Kidney capillary endothelial cell (primary cell): ENCODE data around the gene PLEKHH2.
"Not testable (repeated sequence)": the region's sequence is repeated elsewhere in the genome, so short reads cannot be mapped to it uniquely, and the experiment has no call there.

ENCODE experiments used
- DNase-seq: peaks from one replicate; pipeline ENCODE4 v3.0.0-alpha.2; 2018; ENCODE audit warnings: low spot score

Gene PLEKHH2

DNA sequence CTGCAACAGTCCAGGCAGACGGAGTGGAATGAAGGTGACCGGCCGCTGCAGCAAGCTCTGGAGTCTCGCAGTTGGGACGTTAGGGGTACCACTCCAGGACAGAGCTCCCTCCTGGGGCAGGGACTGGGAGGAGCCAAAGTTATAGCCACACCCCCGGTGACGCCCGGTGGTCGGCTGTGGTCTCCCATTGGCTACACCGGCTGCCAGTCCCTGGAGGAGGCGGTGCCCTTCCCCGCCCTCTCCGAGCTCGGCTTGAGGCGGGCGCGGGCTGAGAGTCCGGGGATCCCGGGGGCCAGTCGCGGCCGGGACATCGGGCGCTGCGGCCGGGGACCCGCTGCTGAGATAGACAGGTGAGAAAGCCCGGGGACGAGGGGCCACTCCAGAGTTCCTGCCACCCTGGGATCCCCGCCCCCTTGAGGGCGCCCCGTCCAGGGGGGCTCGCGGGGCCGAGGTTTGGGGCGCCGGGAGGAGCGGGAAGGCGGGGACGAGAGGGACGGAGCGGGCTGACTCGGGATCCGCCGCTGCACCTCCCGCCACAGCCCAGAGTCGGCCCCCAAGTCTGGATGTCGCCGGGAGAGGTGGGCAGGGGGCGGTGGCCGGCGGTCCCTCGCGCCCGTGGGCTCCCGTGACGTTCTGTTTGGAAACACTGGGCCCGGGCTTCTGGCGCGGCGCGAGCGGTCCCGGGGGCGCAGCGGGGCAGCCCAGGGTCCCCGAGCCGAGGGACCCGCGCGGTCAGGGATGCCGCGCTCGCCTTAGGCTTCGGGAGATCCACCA is at the start of gene PLEKHH2:
TSS of gene PLEKHH2 (plus strand) at position 231 of the 774 bp plus-strand sequence. CDS start 7,414 bp downstream, outside the sequence.
- peak; percentile 62 for DNase-seq

DNA sequence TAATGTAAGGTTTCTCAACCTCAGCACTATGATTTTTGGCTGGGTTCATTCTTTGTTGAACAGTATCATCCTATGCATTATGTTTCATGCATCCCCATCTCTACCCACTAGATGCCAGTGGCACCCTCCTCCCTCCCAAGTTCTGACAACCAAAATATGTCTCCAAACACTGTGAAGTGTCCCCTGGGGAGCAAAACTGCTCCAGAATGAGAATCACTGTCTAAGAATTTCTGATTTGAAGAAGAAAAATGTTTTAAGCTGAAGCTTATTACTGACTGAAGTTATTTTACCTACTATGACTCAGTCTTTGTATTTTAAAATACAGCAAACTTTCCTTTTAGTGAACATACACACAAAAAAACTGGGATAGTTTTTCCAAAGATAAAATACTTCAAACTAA is 44.6 kb upstream of the PLEKHH2 start:
- DNase-seq = no peak

DNA sequence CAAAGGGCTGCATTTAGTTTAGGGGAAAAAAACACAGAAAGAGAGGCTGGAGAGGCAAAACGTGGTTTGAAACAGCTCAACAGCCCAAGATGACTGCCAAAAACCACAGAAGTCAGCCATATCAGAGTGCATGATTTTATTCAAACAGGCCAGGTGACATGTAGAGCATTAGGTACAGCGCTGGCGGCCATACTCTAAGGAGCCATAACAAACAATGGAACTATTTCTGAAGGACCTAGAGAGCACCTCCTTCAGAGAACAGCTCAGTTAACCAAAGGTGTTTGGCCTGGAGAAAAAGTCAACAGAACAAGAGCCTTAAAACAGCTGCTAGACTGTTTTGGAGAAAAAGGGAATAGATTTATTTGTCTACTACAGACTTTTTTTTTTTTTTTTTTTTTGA is 43.8 kb upstream of the PLEKHH2 start:
- no peak for DNase-seq

DNA sequence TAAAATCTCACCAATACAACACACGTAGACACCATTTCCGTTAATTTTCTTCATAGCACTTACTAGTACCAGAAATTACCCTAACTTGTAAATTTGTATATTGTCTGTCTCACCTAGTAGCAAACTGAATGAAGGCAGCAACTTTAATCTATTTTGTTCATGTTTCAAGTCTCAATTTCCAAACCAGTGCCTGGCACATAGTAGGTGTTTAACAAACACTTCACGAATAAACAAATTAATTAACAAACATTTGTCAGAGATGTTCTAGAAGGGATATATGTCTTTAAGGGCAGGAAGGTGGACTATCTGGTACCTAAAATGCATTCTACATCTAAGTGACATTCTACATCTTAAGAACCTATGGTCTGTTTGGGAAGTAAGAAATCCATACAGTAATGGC is 42.2 kb upstream of the PLEKHH2 start:
- DNase-seq = no peak

DNA sequence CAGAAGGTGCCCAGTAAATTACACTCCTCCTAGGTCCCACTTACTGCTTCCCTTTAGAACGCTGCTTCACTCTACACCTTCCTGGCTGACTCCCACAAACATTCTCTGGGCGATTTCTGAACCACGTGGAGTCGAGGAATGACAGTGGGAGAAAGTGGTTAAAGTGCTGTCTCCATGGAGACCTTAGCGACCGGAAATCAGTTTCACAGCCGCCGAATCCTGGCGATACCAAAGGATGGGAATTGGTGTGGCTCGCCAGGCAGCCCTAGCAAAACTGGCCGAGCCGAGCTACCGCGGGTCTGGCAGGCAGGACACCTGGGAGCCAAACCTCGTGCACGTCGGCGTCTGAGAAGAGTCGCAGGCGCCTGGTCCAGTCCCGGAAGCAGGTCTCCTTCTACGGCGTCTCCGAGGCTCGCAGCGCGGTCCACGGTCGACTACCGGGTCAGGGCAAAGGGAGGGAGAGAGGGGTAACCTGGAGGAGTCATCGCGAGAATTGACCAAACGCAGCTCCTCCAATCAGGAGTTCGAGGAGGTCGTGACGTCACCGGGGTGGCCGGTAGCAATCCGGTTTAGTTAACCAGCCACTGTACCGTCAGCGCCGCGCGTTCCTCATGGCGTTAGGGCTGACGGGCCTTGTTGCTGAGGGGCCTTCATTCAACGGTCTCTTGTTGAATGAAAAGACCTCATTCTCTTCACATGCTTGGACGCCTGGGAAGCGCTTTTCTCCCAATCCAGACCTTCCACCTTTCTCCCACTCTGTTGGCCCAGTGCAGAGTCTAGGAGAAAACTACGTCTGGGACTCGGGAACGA is 41.3 kb upstream of the PLEKHH2 start, which contains the start of gene THADA:
TSS of gene THADA (minus strand) at position 436 of the 810 bp plus-strand sequence. CDS start 3,646 bp downstream, outside the sequence.
- DNase-seq = peak; percentile 97

DNA sequence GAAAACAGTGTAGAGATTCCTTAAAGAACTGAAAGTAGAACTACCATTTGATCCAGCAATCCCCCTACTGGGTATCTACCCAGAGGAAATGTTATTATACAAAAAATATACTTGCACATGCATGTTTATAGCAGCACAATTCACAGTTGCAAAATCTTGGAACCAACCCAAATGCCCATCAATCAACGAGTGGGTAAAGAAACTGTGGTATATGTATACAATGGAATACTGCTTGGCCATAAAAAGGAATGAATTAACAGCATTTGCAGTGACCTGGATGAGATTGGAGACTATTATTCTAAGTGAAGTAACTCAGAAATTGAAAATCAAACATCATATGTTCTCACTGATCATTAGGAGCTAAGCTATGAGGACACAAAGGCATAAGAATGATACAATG is 36.5 kb upstream of the PLEKHH2 start:
- DNase-seq = not testable (repeated sequence)

DNA sequence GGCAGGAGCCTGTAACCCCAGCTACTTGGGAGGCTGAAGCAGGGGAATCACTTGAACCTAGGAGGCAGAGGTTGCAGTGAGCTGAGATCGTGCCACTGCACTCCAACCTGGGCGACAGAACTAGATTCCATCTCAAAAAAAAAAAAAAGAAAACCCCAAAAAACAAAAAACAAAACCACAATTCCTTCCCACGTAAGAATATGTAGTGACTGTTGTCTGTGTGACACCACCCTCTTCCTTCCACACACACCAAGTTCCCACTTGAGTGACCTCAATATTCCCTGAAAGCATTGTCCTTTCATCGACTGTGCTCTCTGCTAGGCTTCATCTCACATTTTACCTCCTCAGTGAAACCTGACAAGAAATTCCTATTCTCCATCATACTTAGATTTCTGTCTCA is 32.4 kb upstream of the PLEKHH2 start:
- no peak for DNase-seq

DNA sequence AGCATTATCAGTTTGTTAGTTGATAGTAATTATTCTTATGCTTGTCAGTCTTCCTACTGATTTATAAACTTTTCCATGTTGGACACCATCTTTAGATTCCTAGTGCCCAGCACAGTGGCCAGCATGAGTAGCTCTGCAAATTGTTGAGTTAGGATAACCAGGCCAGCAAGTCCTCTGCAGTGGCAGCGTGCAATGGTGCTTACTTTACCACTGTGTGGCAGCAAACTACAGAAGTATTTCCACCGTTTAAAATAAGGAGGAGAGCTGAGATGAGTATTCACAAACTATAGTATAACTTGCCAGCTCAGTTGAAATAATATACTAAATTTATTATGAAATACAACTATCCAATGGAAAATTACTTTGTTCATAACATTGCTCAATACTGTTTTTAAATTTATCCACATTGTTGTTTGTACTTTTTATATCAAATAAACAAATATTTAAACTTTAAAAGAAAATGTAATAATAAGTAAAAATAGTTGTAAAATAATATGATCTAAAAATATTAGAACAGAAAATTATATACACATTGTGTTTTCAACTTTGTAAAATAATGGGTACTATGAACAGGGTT is 31.9 kb upstream of the PLEKHH2 start:
- DNase-seq = peak; percentile 35

DNA sequence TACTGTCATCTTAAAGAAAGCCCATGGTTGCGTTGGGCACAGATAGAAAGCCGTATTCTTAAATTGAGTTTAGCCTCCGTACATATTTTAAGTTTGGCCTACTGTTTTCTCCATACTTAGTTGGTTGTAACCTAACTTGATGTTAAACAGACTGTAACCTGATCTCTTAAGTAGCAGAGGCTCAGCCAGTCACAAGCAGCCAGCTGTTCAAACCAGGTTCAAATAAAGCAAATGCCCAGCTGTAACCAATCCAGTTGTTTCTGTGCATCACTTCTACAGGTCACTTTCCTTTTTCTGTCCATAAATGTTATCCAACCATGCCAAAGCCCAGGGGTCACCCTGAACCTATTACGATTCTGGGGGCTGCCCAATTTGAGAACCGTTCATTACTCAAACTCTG is 31.2 kb upstream of the PLEKHH2 start:
- DNase-seq = no peak

DNA sequence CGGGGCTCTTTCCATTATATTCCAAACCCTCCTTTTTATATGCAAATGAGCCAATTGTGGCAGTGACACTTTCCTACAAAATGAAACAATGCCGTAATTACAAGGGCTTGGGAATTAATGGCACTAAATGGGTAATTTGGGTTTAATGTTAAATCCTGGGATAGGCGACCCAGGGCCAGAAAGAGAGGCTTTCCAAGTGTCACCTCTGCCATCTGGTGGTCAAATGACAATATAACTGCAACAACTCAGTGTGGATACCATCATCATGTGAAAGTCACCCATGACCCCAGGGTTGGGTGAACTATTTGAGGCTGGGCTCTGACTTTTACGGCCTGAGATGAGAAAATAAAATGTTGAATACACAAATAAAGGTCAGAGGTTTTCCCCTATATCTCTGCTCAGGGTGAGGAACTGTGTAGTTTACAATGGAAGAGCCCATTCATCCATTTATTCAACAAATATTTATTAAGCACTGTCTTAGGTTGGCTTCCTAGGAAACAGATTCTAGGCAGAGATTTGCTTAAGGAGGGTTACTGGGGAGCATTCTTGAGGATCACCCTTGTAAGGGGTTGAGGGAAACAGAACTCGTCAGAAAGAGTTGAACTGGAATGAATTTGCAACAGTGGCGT is 27.7 kb upstream of the PLEKHH2 start:
- peak; percentile 37 for DNase-seq

DNA sequence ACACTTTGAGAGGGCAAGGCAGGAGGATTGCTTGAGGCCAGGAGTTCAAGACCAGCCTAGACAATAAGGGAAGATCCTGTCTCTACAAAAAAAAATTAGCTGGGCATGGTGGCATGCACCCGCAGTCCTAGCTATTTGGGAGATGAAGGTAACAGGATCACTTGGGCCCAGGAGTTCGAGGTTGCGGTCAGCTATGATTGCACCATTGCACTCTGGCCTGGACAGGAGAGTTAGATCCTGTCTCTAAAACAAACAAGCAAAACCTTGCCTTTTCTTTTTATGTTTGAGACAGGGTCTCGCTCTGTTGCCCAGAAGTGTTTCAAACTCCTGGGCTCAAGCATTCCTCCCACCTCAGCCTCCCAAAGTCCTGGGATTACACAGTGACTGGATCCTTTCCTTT is 26.7 kb upstream of the PLEKHH2 start:
- DNase-seq = no peak

DNA sequence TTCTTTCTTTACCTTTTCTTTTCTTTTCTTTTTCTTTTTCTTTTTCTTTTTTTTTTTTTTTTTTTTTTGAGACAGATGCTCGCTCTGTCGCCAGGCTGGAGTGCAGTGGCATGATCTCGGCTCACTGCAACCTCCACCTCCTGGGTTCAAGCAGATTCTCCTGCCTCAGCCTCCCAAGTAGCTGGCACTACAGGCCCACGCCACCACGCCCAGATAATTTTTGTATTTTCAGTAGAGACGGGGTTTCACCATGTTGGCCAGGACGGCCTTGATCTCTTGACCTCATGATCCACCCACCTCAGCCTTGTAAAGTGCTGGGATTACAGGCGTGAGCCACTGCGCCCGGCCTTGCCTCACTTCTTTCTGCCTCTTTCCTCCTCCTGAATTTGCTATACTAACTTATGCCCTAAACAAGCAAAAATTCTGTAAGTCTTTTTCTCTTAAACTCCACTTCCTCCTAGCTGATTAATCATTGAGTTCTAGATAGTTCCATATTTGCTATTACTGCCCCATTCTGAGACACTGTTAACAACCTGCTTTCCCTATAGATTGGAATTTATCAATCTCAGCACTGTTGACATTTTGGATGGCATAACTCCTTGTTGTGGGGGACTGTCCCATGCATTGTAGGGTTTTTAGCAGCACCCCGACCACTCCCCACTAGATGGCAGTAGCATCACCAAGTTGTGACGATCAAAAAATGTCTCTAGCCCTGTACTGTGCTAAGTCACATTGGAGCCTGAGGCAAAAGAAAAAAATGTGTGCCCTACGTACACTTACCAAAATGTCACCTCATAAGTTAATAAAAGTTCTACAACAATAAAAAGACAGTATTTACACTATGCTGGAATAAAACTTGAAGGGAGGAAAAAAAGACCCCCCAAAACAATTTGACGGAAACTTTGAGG is 24.8 kb upstream of the PLEKHH2 start:
- DNase-seq = peak; percentile 71

DNA sequence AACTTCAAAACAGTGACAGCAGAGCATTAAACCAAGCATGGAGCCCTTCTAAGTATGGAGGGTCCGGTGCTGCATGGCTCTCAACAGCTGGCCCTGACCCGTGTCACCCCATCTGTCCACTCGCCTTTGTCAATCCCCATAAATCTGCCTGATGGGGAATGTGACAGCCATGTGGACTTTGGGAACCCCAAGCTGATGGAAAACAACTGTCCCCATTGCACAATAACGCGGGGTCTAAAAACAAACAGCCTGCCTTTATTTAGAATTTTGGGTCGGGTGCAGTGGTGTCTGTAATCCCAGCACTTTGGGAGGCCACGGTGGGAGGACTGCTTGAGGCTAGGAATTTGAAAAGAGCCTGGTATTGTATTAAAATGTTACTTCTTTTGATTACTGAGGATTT is 24.1 kb upstream of the PLEKHH2 start:
- DNase-seq = no peak

DNA sequence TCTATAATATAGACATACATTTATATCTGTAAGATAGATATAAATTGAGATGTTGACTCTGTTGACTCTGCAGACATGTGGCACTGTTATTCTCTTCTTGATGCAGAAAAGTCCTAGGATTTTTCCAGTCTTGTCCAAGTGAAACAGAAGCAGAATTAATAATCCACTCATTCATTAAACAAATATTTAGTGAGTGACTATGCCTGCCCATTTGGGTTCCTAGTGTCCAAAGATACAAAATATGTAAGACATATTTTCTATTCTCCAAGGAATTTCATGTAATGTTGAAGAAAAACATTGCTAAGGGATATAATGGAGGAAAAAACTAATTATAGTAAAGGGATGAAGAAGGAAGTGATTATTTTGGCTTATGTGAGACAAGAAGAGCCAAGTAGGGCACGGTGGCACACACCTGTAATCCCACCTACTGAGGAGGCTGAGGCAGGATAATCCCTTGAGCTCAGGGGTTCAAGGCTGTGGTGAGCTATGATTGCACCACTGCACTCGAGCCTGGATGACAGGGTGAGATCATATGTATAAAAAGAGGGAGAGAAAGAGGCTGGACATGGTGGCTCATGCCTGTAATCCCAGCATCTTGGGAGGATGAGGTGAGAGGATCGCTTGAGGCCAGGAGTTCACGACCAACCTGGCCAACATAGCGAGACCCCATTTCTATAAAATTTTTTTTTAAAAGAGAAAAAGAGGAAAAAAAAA is 19.9 kb upstream of the PLEKHH2 start:
- no peak for DNase-seq

DNA sequence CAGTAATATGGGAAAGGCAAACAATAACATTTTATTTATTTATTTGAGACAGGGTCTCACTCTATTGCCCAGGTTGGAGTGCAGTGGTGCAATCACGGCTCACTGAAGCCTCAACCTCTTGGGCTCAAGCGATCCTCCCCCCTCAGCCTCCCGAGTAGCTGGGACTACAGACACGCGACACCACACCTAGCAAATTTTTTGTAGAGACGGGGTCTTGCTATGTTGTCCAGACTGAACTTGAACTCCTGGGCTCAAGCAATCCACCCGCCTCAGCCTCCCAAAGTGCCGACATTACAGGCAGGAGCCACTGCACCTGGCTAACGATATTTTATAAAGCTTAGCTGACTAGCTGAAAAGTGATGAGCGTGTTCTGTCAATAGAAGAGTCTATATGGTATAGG is 17.5 kb upstream of the PLEKHH2 start:
- no peak for DNase-seq

DNA sequence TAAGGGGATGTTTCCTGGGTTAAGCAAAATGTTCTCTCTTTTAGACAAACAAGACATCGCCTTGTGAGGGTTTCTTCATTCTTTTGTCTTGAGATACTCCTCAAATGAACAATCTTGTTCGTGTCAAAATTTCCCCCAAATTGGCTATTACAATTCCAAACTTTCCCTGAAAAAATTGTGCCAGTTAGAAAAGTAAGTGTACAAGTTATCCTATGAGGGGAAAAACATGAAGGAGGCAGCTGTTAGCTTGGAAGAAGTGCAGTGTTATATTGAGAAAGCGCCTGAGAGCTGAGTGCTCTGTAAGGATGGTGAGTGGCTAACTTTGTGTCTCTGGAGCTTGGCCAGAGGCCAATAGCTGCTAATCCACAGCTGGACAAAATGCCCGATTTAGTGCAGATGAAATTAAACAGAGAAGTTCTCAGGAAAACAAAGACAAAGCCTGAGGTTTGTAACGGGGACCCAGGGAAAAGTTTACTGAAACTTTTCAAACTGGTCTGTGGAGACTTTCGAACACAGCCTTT is 14.1 kb upstream of the PLEKHH2 start:
- DNase-seq = no peak

DNA sequence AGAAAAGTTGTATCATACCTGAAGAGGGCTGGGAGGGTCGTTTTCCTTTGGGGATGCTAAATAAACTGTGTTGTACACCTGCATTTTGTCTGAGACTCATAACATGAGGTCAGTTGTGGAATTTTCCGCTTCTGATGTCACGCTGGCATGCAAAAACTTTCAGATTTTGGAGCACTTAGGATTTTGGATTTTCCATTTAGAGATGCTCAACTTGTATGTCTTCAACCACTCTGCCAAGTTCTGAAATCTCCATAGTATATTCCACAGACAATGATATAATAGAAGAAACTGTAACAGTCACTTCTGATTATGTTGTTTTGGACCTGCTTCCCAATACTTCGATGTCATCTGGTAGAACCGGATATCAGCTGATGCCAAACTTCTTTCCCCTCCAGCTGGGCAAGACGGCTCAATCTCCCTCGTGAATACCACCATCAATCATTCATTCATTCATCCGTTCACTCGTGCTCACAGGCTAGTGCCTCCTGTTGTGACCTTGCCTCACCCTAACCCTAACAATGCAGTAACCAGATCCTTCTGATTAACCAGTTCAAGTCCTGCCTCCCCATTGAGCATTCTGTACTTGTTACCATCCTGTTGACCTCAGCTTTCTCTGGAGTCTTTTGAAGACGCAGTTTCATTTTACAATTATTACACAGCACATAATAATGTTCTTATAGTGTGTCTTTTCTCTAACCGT is 5.3 kb upstream of the PLEKHH2 start:
- DNase-seq = no peak

DNA sequence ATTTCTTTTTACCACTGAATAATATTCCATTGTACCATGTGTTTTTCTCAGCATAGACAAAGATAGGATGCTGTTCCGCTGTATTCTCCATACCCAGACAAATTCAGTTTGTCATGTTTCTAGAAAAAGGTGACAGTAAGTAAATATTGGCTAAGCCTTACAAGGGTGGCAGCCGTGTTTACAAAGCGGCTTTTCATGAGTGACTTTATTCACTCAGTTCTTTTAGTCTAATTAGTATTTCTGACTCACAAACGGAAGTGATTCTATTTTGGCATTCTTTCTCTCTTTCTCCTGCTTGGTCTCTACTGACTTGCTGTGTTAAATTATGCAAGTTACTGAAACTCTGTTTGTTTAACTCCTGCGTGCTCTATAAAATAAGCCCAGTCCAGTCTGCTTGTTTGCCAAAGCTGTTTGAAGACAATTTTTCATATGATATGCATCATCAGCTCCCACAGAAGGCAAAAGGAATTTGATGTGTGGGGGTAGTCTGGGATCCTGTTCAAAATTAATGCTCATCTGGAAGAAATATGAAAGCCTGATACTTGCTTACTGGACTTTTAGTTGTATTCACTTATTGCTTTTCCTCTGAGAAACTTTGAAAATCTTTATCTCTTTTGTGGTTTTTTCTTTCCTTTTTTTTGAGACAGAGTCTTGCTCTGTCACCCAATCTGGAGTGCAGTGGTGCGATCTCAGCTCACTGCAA is 2.3 kb upstream of the PLEKHH2 start:
- no peak for DNase-seq

DNA sequence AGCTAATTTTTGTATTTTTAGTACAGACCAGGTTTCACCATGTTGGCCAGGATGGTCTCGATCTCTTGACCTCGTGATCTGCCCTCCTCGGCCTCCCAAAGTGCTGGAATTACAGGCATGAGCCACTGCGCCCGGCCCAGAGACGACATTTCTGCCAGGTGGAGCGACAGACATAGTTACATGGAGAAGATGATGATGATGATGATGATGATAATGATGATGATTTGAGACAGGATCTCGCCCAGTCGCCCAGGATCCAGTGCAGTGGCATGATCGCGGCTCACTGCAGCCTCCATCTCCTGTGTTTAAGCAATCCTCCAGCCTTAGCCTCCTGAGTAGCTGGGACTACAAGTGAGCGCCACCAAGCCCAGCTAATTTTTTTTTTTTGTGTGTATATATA is 907 bp upstream of the PLEKHH2 start:
- not testable (repeated sequence) for DNase-seq
